NCI-H2171 (cell line): ENCODE results near the gene SEC14L6.
"Not testable (repeated sequence)": the region's sequence is repeated elsewhere in the genome, so short reads cannot be mapped to it uniquely, and the experiment has no call there.

Experiments used
- DNase-seq: peaks from one replicate; lab custom pipeline; 2025; lab: John Stamatoyannopoulos, UW

Gene SEC14L6

GRCh38 chr22:30566125-30566524 lies 19.6 kb upstream of the SEC14L6 start:
- DNase-seq = no peak

- no peak for DNase-seq
Observed at GRCh38 chr22:30565341-30565740, 18.8 kb upstream of the SEC14L6 start.

- no peak for DNase-seq
Observed at GRCh38 chr22:30564761-30565119, 18.2 kb upstream of the SEC14L6 start.

- peak; percentile 17 for DNase-seq
Observed at GRCh38 chr22:30564045-30564760, 17.7 kb upstream of the SEC14L6 start.

GRCh38 chr22:30562366-30562765 lies 15.8 kb upstream of the SEC14L6 start:
- no peak for DNase-seq

- no peak for DNase-seq
Observed at GRCh38 chr22:30561402-30562189, 15.1 kb upstream of the SEC14L6 start.

- not testable (repeated sequence) for DNase-seq
Observed at GRCh38 chr22:30560643-30561202, 14.2 kb upstream of the SEC14L6 start.

GRCh38 chr22:30559889-30560288 lies 13.3 kb upstream of the SEC14L6 start:
- no peak for DNase-seq

- no peak for DNase-seq
Observed at GRCh38 chr22:30557243-30557642, 10.7 kb upstream of the SEC14L6 start.

GRCh38 chr22:30556388-30556787 lies 9.8 kb upstream of the SEC14L6 start:
- no peak for DNase-seq

GRCh38 chr22:30555282-30556210 lies 9.0 kb upstream of the SEC14L6 start:
- no peak for DNase-seq

GRCh38 chr22:30553971-30554370 lies 7.4 kb upstream of the SEC14L6 start:
- DNase-seq = no peak

- no peak for DNase-seq
Observed at GRCh38 chr22:30552719-30553118, 6.2 kb upstream of the SEC14L6 start.

GRCh38 chr22:30551813-30552212 lies 5.3 kb upstream of the SEC14L6 start:
- DNase-seq = not testable (repeated sequence)

- no peak for DNase-seq
Observed at GRCh38 chr22:30547188-30547587, 647 bp upstream of the SEC14L6 start.

GRCh38 chr22:30542811-30543188 lies 3.7 kb downstream of the SEC14L6 start:
- no peak for DNase-seq

GRCh38 chr22:30541961-30542810 lies 4.4 kb downstream of the SEC14L6 start:
- DNase-seq = no peak

GRCh38 chr22:30541511-30541910 lies 5.0 kb downstream of the SEC14L6 start:
- not testable (repeated sequence) for DNase-seq

GRCh38 chr22:30539368-30539767 lies 7.2 kb downstream of the SEC14L6 start:
- DNase-seq = no peak

- peak; percentile 18 for DNase-seq
Observed at GRCh38 chr22:30538280-30538679, 8.3 kb downstream of the SEC14L6 start.

- no peak for DNase-seq
Observed at GRCh38 chr22:30537083-30537731, 9.3 kb downstream of the SEC14L6 start.
